A549 (cell line): Measurements from ENCODE around the gene INPP5A. TPM values are rescaled to one million over a fixed set of nuclear protein-coding genes. Genes with fewer than 3 reads are reported as not detected.

Source experiments
- ATAC-seq, 2 experiments: fragments of 200-7000 bp in 1 of 2; fragments of >200 bp in 1 of 2; cut with Nextera tagmentation in 1 of 2; cut with Tn5 transposase in 1 of 2; 3 replicates each; pipeline versions ENCODE4 v1.8.0 to v1.9.1; 2018 to 2020; ENCODE audit warnings: mild to moderate bottlenecking in 1 of 2, moderate library complexity in 1 of 2
- CTCF ChIA-PET: fragments of 300-600 bp; sonication (Branson Sonifier 250); formaldehyde crosslinking; extraction: SDS; loops from one replicate; lab custom pipeline; 2021; ENCODE audit warnings: antibody characterized with exemption, inconsistent platforms; lab: Yijun Ruan, JAX
- POLR2A ChIA-PET: fragments of 350-600 bp; formaldehyde crosslinking; extraction: SDS; loops from one replicate; lab custom pipeline; 2021; ENCODE audit warnings: antibody characterized with exemption, inconsistent platforms; lab: Yijun Ruan, JAX
- DNase-seq, 2 experiments: peaks; one replicate each; pipeline versions ENCODE4 v3.0.0 to v3.0.0-alpha.2; 2011 to 2016; ENCODE audit warnings: low read depth in 1 of 2, low spot score in 1 of 2
- FAIRE-seq: peaks from 2 replicates; lab custom pipeline; 2011; peaks lifted over from hg19 to GRCh38; lab: Jason Lieb, UNC
- H3K27ac ChIP-seq, 2 experiments: fragments of >200 bp; sonication (Bioruptor Twin); formaldehyde crosslinking; 3 replicates each; pipeline ENCODE4 v1.5.1; 2016 to 2017
- H3K4me1 ChIP-seq: fragments of >200 bp; sonication (Bioruptor Twin); formaldehyde crosslinking; 3 replicates; pipeline ENCODE4 v1.6.1; 2016
- H3K4me2 ChIP-seq: fragments of >200 bp; sonication (Bioruptor Twin); formaldehyde crosslinking; 3 replicates; pipeline ENCODE4 v1.6.1; 2016
- H3K4me3 ChIP-seq: fragments of >200 bp; sonication (Bioruptor Twin); formaldehyde crosslinking; 3 replicates; pipeline ENCODE4 v1.5.1; 2016
- H3K9me3 ChIP-seq: fragments of >200 bp; sonication (Bioruptor Twin); formaldehyde crosslinking; 3 replicates; pipeline ENCODE4 v1.6.1; 2016
- ATOH8 ChIP-seq: fragments of 250-450 bp; sonication (Bioruptor Pico); IDR thresholded peaks from 2 replicates; pipeline ENCODE4 v1.5.0; 2020; ENCODE audit warnings: low read depth, mild to moderate bottlenecking, moderate library complexity
- CBX2 ChIP-seq: fragments of 200-600 bp; sonication (generic); IDR thresholded peaks from 2 replicates; pipeline ENCODE4 v1.6.1; 2016; ENCODE audit warnings: low read depth, mild to moderate bottlenecking, borderline replicate concordance
- CEBPB ChIP-seq, 2 experiments: fragments of >200 bp in 1 of 2; sonication (Bioruptor Twin) in 1 of 2; formaldehyde crosslinking in 1 of 2; IDR thresholded peaks; 2 replicates each; pipeline ENCODE4 v1.6.1; 2012 to 2016
- EHF ChIP-seq: fragments of 250-450 bp; sonication (Bioruptor Pico); IDR thresholded peaks from 2 replicates; pipeline ENCODE4 v1.5.0; 2020; ENCODE audit warnings: mild to moderate bottlenecking
- EHMT2 ChIP-seq: fragments of 200-600 bp; sonication (generic); IDR thresholded peaks from 2 replicates; pipeline ENCODE4 v1.6.1; 2016; ENCODE audit warnings: antibody characterized with exemption, low read depth, mild to moderate bottlenecking, moderate library complexity
- EP300 ChIP-seq, 2 experiments: fragments of >200 bp; sonication (Bioruptor Twin); formaldehyde crosslinking; IDR thresholded peaks; 2 replicates in 1 of 2; 3 replicates in 1 of 2; pipeline ENCODE4 v1.6.1; 2016 to 2017
- ESRRA ChIP-seq: fragments of 150-350 bp; IDR thresholded peaks from 2 replicates; pipeline ENCODE4 v1.6.1; 2014; ENCODE audit warnings: mild to moderate bottlenecking, low read length, borderline replicate concordance
- FOSL2 ChIP-seq, 2 experiments: fragments of 450-650 bp in 1 of 2; fragments of >200 bp in 1 of 2; sonication (Bioruptor Twin) in 1 of 2; formaldehyde crosslinking; IDR thresholded peaks; 2 replicates each; pipeline versions ENCODE4 v1.5.0 to v1.6.1; 2016 to 2020; ENCODE audit warnings: mild to moderate bottlenecking in 1 of 2, moderate library complexity in 1 of 2
- GATA3 ChIP-seq: IDR thresholded peaks from 2 replicates; pipeline ENCODE4 v1.6.1; 2012; ENCODE audit warnings: borderline replicate concordance
- HES2 ChIP-seq: fragments of >200 bp; sonication (Bioruptor Twin); formaldehyde crosslinking; IDR thresholded peaks from 2 replicates; pipeline ENCODE4 v1.6.1; 2016
- HEYL ChIP-seq: fragments of 250-450 bp; sonication (Bioruptor Pico); IDR thresholded peaks from 2 replicates; pipeline ENCODE4 v1.8.0; 2021; ENCODE audit warnings: mild to moderate bottlenecking, moderate library complexity
- HOXA7 ChIP-seq: fragments of 250-450 bp; sonication (Bioruptor Pico); IDR thresholded peaks from 2 replicates; pipeline ENCODE4 v1.5.0; 2020; ENCODE audit warnings: mild to moderate bottlenecking, moderate library complexity
- HOXB13 ChIP-seq: fragments of 250-450 bp; sonication (Bioruptor Pico); IDR thresholded peaks from 2 replicates; pipeline ENCODE4 v1.5.0; 2020; ENCODE audit warnings: low read depth, mild to moderate bottlenecking, moderate library complexity
- HOXB5 ChIP-seq: fragments of 250-450 bp; sonication (Bioruptor Pico); IDR thresholded peaks from 2 replicates; pipeline ENCODE4 v1.5.0; 2020; ENCODE audit warnings: mild to moderate bottlenecking, moderate library complexity
- MAX ChIP-seq: IDR thresholded peaks from 2 replicates; pipeline ENCODE4 v1.6.1; 2012
- MAZ ChIP-seq: fragments of 150-350 bp; IDR thresholded peaks from 2 replicates; pipeline ENCODE4 v1.6.1; 2014; ENCODE audit warnings: antibody characterized with exemption, low read depth, low read length, borderline replicate concordance
- MYC ChIP-seq: IDR thresholded peaks from 2 replicates; pipeline ENCODE4 v1.6.1; 2012; ENCODE audit warnings: mild to moderate bottlenecking, inconsistent platforms, low read length, improper control_type of control experiment, borderline replicate concordance
- NPAS2 ChIP-seq: fragments of 250-450 bp; sonication (Bioruptor Pico); IDR thresholded peaks from 2 replicates; pipeline ENCODE4 v1.8.0; 2022; ENCODE audit warnings: mild to moderate bottlenecking, moderate library complexity, borderline replicate concordance
- PHF8 ChIP-seq: fragments of 200-600 bp; sonication (generic); IDR thresholded peaks from 2 replicates; pipeline ENCODE4 v1.6.1; 2016; ENCODE audit warnings: low read depth, mild to moderate bottlenecking, antibody characterized with exemption, moderate library complexity, borderline replicate concordance
- POLR2A ChIP-seq: IDR thresholded peaks from 2 replicates; pipeline ENCODE4 v1.6.1; 2012; ENCODE audit warnings: mild to moderate bottlenecking, low read length
- POLR2AphosphoS2 ChIP-seq: conservative IDR thresholded peaks from 2 replicates; pipeline ENCODE4 v1.6.1; 2012; ENCODE audit warnings: low read length, improper control_type of control experiment, inconsistent platforms
- RARB ChIP-seq: fragments of 250-450 bp; sonication (Bioruptor Pico); IDR thresholded peaks from 2 replicates; pipeline ENCODE4 v1.8.0; 2021; ENCODE audit warnings: mild to moderate bottlenecking, moderate library complexity
- RCOR1 ChIP-seq: fragments of 150-350 bp; IDR thresholded peaks from 2 replicates; pipeline ENCODE4 v1.6.1; 2014; ENCODE audit warnings: antibody characterized with exemption, low read length, low read depth
- RFX5 ChIP-seq: fragments of 450-650 bp; IDR thresholded peaks from 2 replicates; pipeline ENCODE4 v1.7.1; 2014; ENCODE audit warnings: antibody characterized with exemption, mild to moderate bottlenecking, moderate library complexity
- SREBF2 ChIP-seq: fragments of 450-650 bp; IDR thresholded peaks from 2 replicates; pipeline ENCODE4 v1.6.1; 2014; ENCODE audit warnings: mild to moderate bottlenecking, moderate library complexity
- TFCP2L1 ChIP-seq: fragments of 250-450 bp; sonication (Bioruptor Pico); IDR thresholded peaks from 2 replicates; pipeline ENCODE4 v1.5.0; 2021; ENCODE audit warnings: mild to moderate bottlenecking
- TP53 ChIP-seq: fragments of 250-450 bp; sonication (Bioruptor Pico); IDR thresholded peaks from 2 replicates; pipeline ENCODE4 v1.5.0; 2021; ENCODE audit warnings: mild to moderate bottlenecking, moderate library complexity
- USF2 ChIP-seq: fragments of 450-650 bp; IDR thresholded peaks from 2 replicates; pipeline ENCODE4 v1.6.1; 2014; ENCODE audit warnings: antibody characterized with exemption
- ZFP36 ChIP-seq: fragments of 450-650 bp; IDR thresholded peaks from 2 replicates; pipeline ENCODE4 v1.6.1; 2014; ENCODE audit warnings: borderline replicate concordance; ENCODE audit not compliant: partially characterized antibody
- ZNF302 ChIP-seq: fragments of 250-450 bp; sonication (Bioruptor Pico); IDR thresholded peaks from 2 replicates; pipeline ENCODE4 v1.9.0; 2021; ENCODE audit warnings: inconsistent platforms, mild to moderate bottlenecking, moderate library complexity
- WGBS: methylation state at CpG from one replicate; pipeline ENCODE4 v1.1.6; 2017; ENCODE audit errors: missing lambda C conversion rate; 5-methylcytosine and 5-hydroxymethylcytosine counted together
- polyA plus RNA-seq, 4 experiments: library from polyadenylated mRNA; depleted of rRNA in 3 of 4; stranded (reverse); fragments of >200 nt; fragmentation: RNase III in 1 of 4; extraction: RNeasy Plus Mini Kit Qiagen cat#74134 plus additional on column Dnase treatment in 1 of 4; gene quantifications; 2 replicates in 3 of 4; 3 replicates in 1 of 4; pipeline ENCODE4 v1.2.3, GENCODE V29; 2011 to 2017
- TF ChIP-seq, protein P1 (sequence below): fragments of 150-350 bp; IDR thresholded peaks from 2 replicates; pipeline ENCODE4 v1.6.1; 2014; ENCODE audit warnings: low read depth, mild to moderate bottlenecking, low read length
- TF ChIP-seq, protein P2 (sequence below): fragments of 250-450 bp; sonication (Bioruptor Pico); IDR thresholded peaks from 2 replicates; pipeline ENCODE4 v1.5.0; 2021; ENCODE audit warnings: mild to moderate bottlenecking, moderate library complexity, borderline replicate concordance

INPP5A gene
- polyA plus RNA-seq, 2 of the 4 experiments (the other 2 are of a cell fraction): 13.7 to 15.1 TPM

GRCh38 chr10:132705173-132705572, 167.6 kb downstream of the INPP5A start:
- H3K4me2 ChIP-seq: no peak overlapping the region
- ChIA-PET POLR2A (no interaction called here), CTCF (interaction anchor here (0.8 to 1.2 kb wide), 3 partner anchors 21 to 51 kb away, joined by 3 to 4 read pairs (median 3); no protein-coding TSS in a partner anchor)
- FAIRE-seq: no peak
- no peak for ATAC-seq
- no peak overlapping the region for H3K27ac ChIP-seq
- H3K4me3 ChIP-seq: no peak overlapping the region
- H3K9me3 ChIP-seq: peaks cover 16% of the 10 kb centered on the region; the same call in 2 of the 3 replicates
- WGBS: 67% methylated on average over 10 of the region's 15 CpGs
- H3K4me1 ChIP-seq: no peaks in the 10 kb centered on the region
- no peak for DNase-seq
- TF ChIP-seq ZNF302 (CRISPR knock-in tag): no peak
- no peak for TF ChIP-seq MAZ
- no peak for TF ChIP-seq EHF (CRISPR knock-in tag)
- TF ChIP-seq POLR2AphosphoS2: no peak
- no peak for TF ChIP-seq TP53 (CRISPR knock-in tag)
- TF ChIP-seq, protein P1, sequence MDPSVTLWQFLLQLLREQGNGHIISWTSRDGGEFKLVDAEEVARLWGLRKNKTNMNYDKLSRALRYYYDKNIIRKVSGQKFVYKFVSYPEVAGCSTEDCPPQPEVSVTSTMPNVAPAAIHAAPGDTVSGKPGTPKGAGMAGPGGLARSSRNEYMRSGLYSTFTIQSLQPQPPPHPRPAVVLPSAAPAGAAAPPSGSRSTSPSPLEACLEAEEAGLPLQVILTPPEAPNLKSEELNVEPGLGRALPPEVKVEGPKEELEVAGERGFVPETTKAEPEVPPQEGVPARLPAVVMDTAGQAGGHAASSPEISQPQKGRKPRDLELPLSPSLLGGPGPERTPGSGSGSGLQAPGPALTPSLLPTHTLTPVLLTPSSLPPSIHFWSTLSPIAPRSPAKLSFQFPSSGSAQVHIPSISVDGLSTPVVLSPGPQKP: no peak
- no peak for TF ChIP-seq MAX
- TF ChIP-seq FOSL2 (IDR thresholded peaks at IDR 0.05): no peak
- TF ChIP-seq FOSL2 (CRISPR knock-in tag; IDR thresholded peaks at IDR 0.05): no peak
- TF ChIP-seq, protein P2, sequence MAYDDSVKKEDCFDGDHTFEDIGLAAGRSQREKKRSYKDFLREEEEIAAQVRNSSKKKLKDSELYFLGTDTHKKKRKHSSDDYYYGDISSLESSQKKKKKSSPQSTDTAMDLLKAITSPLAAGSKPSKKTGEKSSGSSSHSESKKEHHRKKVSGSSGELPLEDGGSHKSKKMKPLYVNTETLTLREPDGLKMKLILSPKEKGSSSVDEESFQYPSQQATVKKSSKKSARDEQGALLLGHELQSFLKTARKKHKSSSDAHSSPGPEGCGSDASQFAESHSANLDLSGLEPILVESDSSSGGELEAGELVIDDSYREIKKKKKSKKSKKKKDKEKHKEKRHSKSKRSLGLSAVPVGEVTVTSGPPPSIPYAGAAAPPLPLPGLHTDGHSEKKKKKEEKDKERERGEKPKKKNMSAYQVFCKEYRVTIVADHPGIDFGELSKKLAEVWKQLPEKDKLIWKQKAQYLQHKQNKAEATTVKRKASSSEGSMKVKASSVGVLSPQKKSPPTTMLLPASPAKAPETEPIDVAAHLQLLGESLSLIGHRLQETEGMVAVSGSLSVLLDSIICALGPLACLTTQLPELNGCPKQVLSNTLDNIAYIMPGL: no peak
- TF ChIP-seq EHMT2: no peak
- TF ChIP-seq RARB (CRISPR knock-in tag): no peak
- TF ChIP-seq HES2: no peak
- no peak for TF ChIP-seq MYC
- no peak for TF ChIP-seq HEYL (CRISPR knock-in tag)
- TF ChIP-seq ATOH8 (CRISPR knock-in tag): no peak
- TF ChIP-seq ZFP36: no peak
- TF ChIP-seq POLR2A: no peak
- no peak for TF ChIP-seq CEBPB (IDR thresholded peaks at IDR 0.05)
- TF ChIP-seq RCOR1: no peak

DNA sequence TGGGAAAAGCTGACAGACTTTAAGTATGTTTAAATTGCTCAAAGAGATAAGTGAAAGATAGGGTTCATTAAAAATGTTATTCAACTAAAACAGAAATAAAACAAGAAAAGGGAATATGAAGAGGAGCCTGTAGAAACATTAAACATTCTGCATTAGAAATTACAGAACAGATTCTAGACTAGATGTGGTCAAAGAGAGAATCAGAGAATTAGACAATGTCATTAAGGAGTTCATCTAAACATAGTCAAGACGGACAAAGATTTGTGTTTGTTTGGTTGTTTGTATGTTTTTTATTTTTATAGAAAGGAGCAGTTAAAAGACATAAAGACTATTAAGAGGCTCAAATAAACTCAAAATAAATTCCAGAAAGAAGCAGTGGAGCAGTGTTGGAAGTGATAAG, 168.4 kb downstream of the INPP5A start:
- WGBS: 70% methylated on average over 1 of the region's 1 CpG
- peaks cover 16% of the 10 kb centered on the region; the same call in 2 of the 3 replicates for H3K9me3 ChIP-seq
- ChIA-PET POLR2A (no interaction called here), CTCF (interaction anchor here (1.2 kb wide), 2 partner anchors 20 to 52 kb away, joined by 3 to 4 read pairs; no protein-coding TSS in a partner anchor)
- H3K4me2 ChIP-seq: no peak overlapping the region
- TF ChIP-seq CBX2: no peak
- TF ChIP-seq PHF8: no peak
- no peak for TF ChIP-seq ZNF302 (CRISPR knock-in tag)
- TF ChIP-seq HEYL (CRISPR knock-in tag): no peak
- no peak for TF ChIP-seq USF2
- no peak for TF ChIP-seq TFCP2L1 (CRISPR knock-in tag)
- no peak for TF ChIP-seq EP300 (IDR thresholded peaks at IDR 0.05)
- TF ChIP-seq SREBF2: no peak
- TF ChIP-seq HOXB5 (CRISPR knock-in tag): no peak
- TF ChIP-seq MAX: no peak
- no peak for TF ChIP-seq NPAS2
- TF ChIP-seq ZFP36: no peak
- no peak for TF ChIP-seq RFX5
- TF ChIP-seq HOXA7 (CRISPR knock-in tag): no peak
- no peak for TF ChIP-seq GATA3
- TF ChIP-seq ESRRA: no peak
- TF ChIP-seq HOXB13 (CRISPR knock-in tag): no peak
- ATAC-seq: no peak
- no peak for FAIRE-seq
- no peak for DNase-seq
- no peak overlapping the region for H3K4me3 ChIP-seq
- H3K4me1 ChIP-seq: no peaks in the 10 kb centered on the region
- no peak overlapping the region for H3K27ac ChIP-seq
